SU-DHL-6 (cell line): ENCODE results near the gene SLC4A2.

ENCODE experiments used
- H2AFZ ChIP-seq: fragments of 200-600 bp; sonication (generic); 2 replicates; pipeline ENCODE4 v1.6.1; 2014; ENCODE audit warnings: low read depth, mild to moderate bottlenecking, moderate library complexity, mixed read lengths, antibody characterized with exemption, low read length; ENCODE audit not compliant: severe bottlenecking
- H3F3A ChIP-seq: fragments of 200-600 bp; shearing (Covaris generic); 2 replicates; pipeline ENCODE4 v1.6.0; 2016; ENCODE audit warnings: antibody characterized with exemption, mild to moderate bottlenecking; ENCODE audit not compliant: insufficient read depth
- H3K27ac ChIP-seq: fragments of 200-600 bp; sonication (generic); 2 replicates; pipeline ENCODE4 v1.5.1; 2016; ENCODE audit warnings: low read depth, mild to moderate bottlenecking, low read length, moderate library complexity, mixed read lengths
- H3K27me3 ChIP-seq: fragments of 200-600 bp; sonication (generic), shearing (Covaris generic); 2 replicates; pipeline ENCODE4 v1.6.0; 2014; ENCODE audit warnings: mild to moderate bottlenecking, low read length
- H3K36me3 ChIP-seq: fragments of 200-600 bp; sonication (generic); 2 replicates; pipeline ENCODE4 v1.6.1; 2014; ENCODE audit warnings: mild to moderate bottlenecking, low read length, mixed read lengths
- H3K4me2 ChIP-seq: fragments of 300-600, 200-600 bp; shearing (Covaris generic), sonication (generic); 2 replicates; pipeline ENCODE4 v1.6.0; 2014; ENCODE audit warnings: low read length, low read depth, mild to moderate bottlenecking; ENCODE audit not compliant: poor library complexity, severe bottlenecking
- H3K4me3 ChIP-seq: fragments of 200-600 bp; sonication (generic); 2 replicates; pipeline ENCODE4 v1.5.1; 2014; ENCODE audit warnings: antibody characterized with exemption, low read length, mild to moderate bottlenecking, mixed read lengths; ENCODE audit not compliant: insufficient read depth, poor library complexity, severe bottlenecking
- H3K79me2 ChIP-seq: fragments of 200-600 bp; sonication (generic); 2 replicates; pipeline ENCODE4 v1.6.1; 2014; ENCODE audit warnings: mild to moderate bottlenecking, low read length, moderate library complexity; ENCODE audit not compliant: insufficient read depth
- H3K9ac ChIP-seq: fragments of 200-600 bp; sonication (generic); 2 replicates; pipeline ENCODE4 v1.7.0; 2014; ENCODE audit warnings: mild to moderate bottlenecking, low read length
- H3K9me2 ChIP-seq: fragments of 200-600 bp; sonication (generic); replicated peaks from 2 replicates; pipeline ENCODE4 v1.6.1; 2014; ENCODE audit warnings: low read length; ENCODE audit not compliant: insufficient read depth
- H3K9me3 ChIP-seq: fragments of 200-600 bp; sonication (generic); 2 replicates; pipeline ENCODE4 v1.6.1; 2014; ENCODE audit warnings: low read length, mixed read lengths; ENCODE audit not compliant: insufficient read depth
- H4K20me1 ChIP-seq: fragments of 200-600 bp; sonication (generic); 2 replicates; pipeline ENCODE4 v1.6.1; 2014; ENCODE audit warnings: low read depth, mild to moderate bottlenecking, antibody characterized with exemption, low read length, moderate library complexity, mixed read lengths
- CTCF ChIP-seq: fragments of 200-600 bp; sonication (generic); IDR thresholded peaks from one replicate; pipeline ENCODE4 v1.5.1; 2017; ENCODE audit warnings: antibody characterized with exemption, mild to moderate bottlenecking, low read length, moderate library complexity; ENCODE audit not compliant: insufficient read depth, poor library complexity, severe bottlenecking
- EZH2phosphoT487 ChIP-seq: fragments of 200-600 bp; sonication (generic), shearing (Covaris generic); conservative IDR thresholded peaks from 2 replicates; pipeline ENCODE4 v1.6.1; 2018; ENCODE audit warnings: mild to moderate bottlenecking, antibody characterized with exemption, low read length, moderate library complexity, mixed read lengths

The SLC4A2 gene

GRCh38 chr7:151121380-151122170 is 62.2 kb downstream of the SLC4A2 start:
- no peak overlapping the region for H3K4me2 ChIP-seq
- H3F3A ChIP-seq, result no peaks in the 10 kb centered on the region
- H3K9me3 ChIP-seq, result no peaks in the 10 kb centered on the region
- H3K27me3 ChIP-seq, result no peaks in the 10 kb centered on the region
- H4K20me1 ChIP-seq, result no peaks in the 10 kb centered on the region
- H3K36me3 ChIP-seq, result no peaks in the 10 kb centered on the region
- no peaks in the 10 kb centered on the region for H3K79me2 ChIP-seq
- H3K27ac ChIP-seq, result no peak overlapping the region
- H2AFZ ChIP-seq, result no peak overlapping the region
- H3K9me2 ChIP-seq, result no peaks in the 10 kb centered on the region
- no peak for TF ChIP-seq EZH2phosphoT487
- TF ChIP-seq CTCF, result no peak
- H3K4me3 ChIP-seq, result no peak overlapping the region
- H3K9ac ChIP-seq, result no peak overlapping the region

- no peaks in the 10 kb centered on the region for H3K27me3 ChIP-seq
- no peak for TF ChIP-seq EZH2phosphoT487
- no peak for TF ChIP-seq CTCF
- H3K27ac ChIP-seq, result no peak overlapping the region
- H3K36me3 ChIP-seq, result no peaks in the 10 kb centered on the region
- H3K4me2 ChIP-seq, result no peak overlapping the region
- H3K9me2 ChIP-seq, result no peaks in the 10 kb centered on the region
- H4K20me1 ChIP-seq, result no peaks in the 10 kb centered on the region
- H3F3A ChIP-seq, result no peaks in the 10 kb centered on the region
- H3K4me3 ChIP-seq, result no peak overlapping the region
- no peak overlapping the region for H3K9ac ChIP-seq
- H3K9me3 ChIP-seq, result no peaks in the 10 kb centered on the region
- H3K79me2 ChIP-seq, result no peaks in the 10 kb centered on the region
- no peak overlapping the region for H2AFZ ChIP-seq
These were observed 62.9 kb downstream of the SLC4A2 start for GRCh38 chr7:151122276-151122675.

GRCh38 chr7:151122796-151123157 is 63.4 kb downstream of the SLC4A2 start:
- Histone ChIP-seq H3K9me3 (no peaks in the 10 kb centered on the region), H3K36me3 (no peaks in the 10 kb centered on the region), H3K4me3 (no peak overlapping the region), H3K9me2 (no peaks in the 10 kb centered on the region), H3K79me2 (no peaks in the 10 kb centered on the region), H3K4me2 (no peak overlapping the region), H3K27me3 (no peaks in the 10 kb centered on the region), H2AFZ (no peak overlapping the region), H3K9ac (no peak overlapping the region), H4K20me1 (no peaks in the 10 kb centered on the region), H3K27ac (no peak overlapping the region), H3F3A (no peaks in the 10 kb centered on the region)
- TF ChIP-seq EZH2phosphoT487 (no peak), CTCF (no peak)
